IMR-90 (cell line): Measurements from ENCODE around the gene IL20RA. TPM values are rescaled to one million over a fixed set of nuclear protein-coding genes. Genes with fewer than 3 reads are reported as not detected.

Experiments used
- ATAC-seq: fragments of 200-7000 bp; cut with Tn5 transposase; 2 replicates; pipeline ENCODE4 v1.9.1; 2020; ENCODE audit warnings: low read depth, mild to moderate bottlenecking, moderate library complexity
- BruUV-seq: library from RNA; stranded (reverse); fragments of 400-500 nt; replicated peaks from 2 replicates; lab custom pipeline; 2021; lab: Mats Ljungman, UMichigan
- CTCF ChIA-PET: fragments of 300-600 bp; formaldehyde crosslinking; extraction: SDS; loops from one replicate; lab custom pipeline; 2021; ENCODE audit warnings: antibody characterized with exemption; lab: Yijun Ruan, JAX
- POLR2A ChIA-PET: fragments of 300-600 bp; sonication (Branson Sonifier 250); formaldehyde crosslinking; loops from one replicate; lab custom pipeline; 2022; ENCODE audit warnings: antibody characterized with exemption; ENCODE audit not compliant: unreplicated experiment; lab: Charles Lee
- DNase-seq: peaks from one replicate; pipeline ENCODE4 v3.0.0; 2013
- H2AFZ ChIP-seq: replicated peaks from 2 replicates; pipeline ENCODE3; 2013; ENCODE audit warnings: low read length, mild to moderate bottlenecking; ENCODE audit not compliant: poor library complexity
- H2AK5ac ChIP-seq: 2 replicates; pipeline ENCODE4 v1.6.1; 2013; ENCODE audit warnings: low read depth, low read length, inconsistent platforms
- H2AK9ac ChIP-seq: replicated peaks from 2 replicates; pipeline ENCODE3; 2013; ENCODE audit warnings: mild to moderate bottlenecking, low read depth, low read length, moderate library complexity; ENCODE audit not compliant: poor library complexity
- H2BK120ac ChIP-seq: 2 replicates; pipeline ENCODE4 v1.6.1; 2013; ENCODE audit warnings: low read depth, low read length, inconsistent platforms
- H2BK15ac ChIP-seq: 3 replicates; pipeline ENCODE4 v1.6.1; 2013; ENCODE audit warnings: low read depth, low read length, inconsistent platforms
- H2BK20ac ChIP-seq: 2 replicates; pipeline ENCODE4 v1.6.1; 2013; ENCODE audit warnings: low read depth, mild to moderate bottlenecking, inconsistent platforms, low read length, moderate library complexity
- H2BK5ac ChIP-seq: 2 replicates; pipeline ENCODE4 v1.6.1; 2013; ENCODE audit warnings: mild to moderate bottlenecking, low read depth, low read length, inconsistent platforms; ENCODE audit not compliant: poor library complexity, severe bottlenecking
- H3K14ac ChIP-seq: replicated peaks from 2 replicates; pipeline ENCODE4 v1.6.1; 2013; ENCODE audit warnings: low read depth, low read length, inconsistent platforms
- H3K18ac ChIP-seq: 2 replicates; pipeline ENCODE4 v1.6.1; 2013; ENCODE audit warnings: low read depth, low read length, control low read depth
- H3K23ac ChIP-seq: 2 replicates; pipeline ENCODE4 v1.6.1; 2013; ENCODE audit warnings: low read depth, low read length, inconsistent platforms
- H3K27ac ChIP-seq: 2 replicates; pipeline ENCODE4 v1.5.1; 2013; ENCODE audit warnings: mild to moderate bottlenecking, control low read depth, low read length; ENCODE audit not compliant: insufficient read depth
- H3K27me3 ChIP-seq: 2 replicates; pipeline ENCODE4 v1.6.1; 2013; ENCODE audit warnings: low read length; ENCODE audit not compliant: control insufficient read depth, insufficient read depth
- H3K36me3 ChIP-seq: 2 replicates; pipeline ENCODE4 v1.6.1; 2013; ENCODE audit warnings: low read length, mixed read lengths; ENCODE audit not compliant: control insufficient read depth, insufficient read depth
- H3K4ac ChIP-seq: 2 replicates; pipeline ENCODE4 v1.6.1; 2013; ENCODE audit warnings: low read depth, low read length, inconsistent platforms
- H3K4me1 ChIP-seq: 2 replicates; pipeline ENCODE4 v1.6.1; 2013; ENCODE audit warnings: low read length, mixed read lengths; ENCODE audit not compliant: control insufficient read depth, insufficient read depth
- H3K4me2 ChIP-seq: 2 replicates; pipeline ENCODE4 v1.6.1; 2013; ENCODE audit warnings: low read depth, mild to moderate bottlenecking, control low read depth, low read length, moderate library complexity
- H3K4me3 ChIP-seq: 2 replicates; pipeline ENCODE4 v1.5.1; 2013; ENCODE audit warnings: low read depth, mild to moderate bottlenecking, control low read depth, low read length, moderate library complexity; ENCODE audit not compliant: insufficient read depth
- H3K56ac ChIP-seq: 2 replicates; pipeline ENCODE4 v1.6.1; 2013; ENCODE audit warnings: low read length, inconsistent platforms; ENCODE audit not compliant: insufficient read depth; ENCODE audit errors: extremely low read depth
- H3K79me1 ChIP-seq, 2 experiments: 2 replicates each; pipeline ENCODE4 v1.6.1; 2013; ENCODE audit warnings: low read length in 2 of 2, inconsistent platforms in 1 of 2, low read depth in 1 of 2
- H3K9ac ChIP-seq: 2 replicates; pipeline ENCODE4 v1.6.1; 2013; ENCODE audit warnings: low read depth, low read length, control low read depth
- H3K9me1 ChIP-seq: 2 replicates; pipeline ENCODE4 v1.6.1; 2013; ENCODE audit warnings: low read length, inconsistent platforms; ENCODE audit not compliant: insufficient read depth
- H3K9me3 ChIP-seq: 2 replicates; pipeline ENCODE4 v1.6.1; 2013; ENCODE audit warnings: low read length; ENCODE audit not compliant: control insufficient read depth, insufficient read depth
- H4K20me1 ChIP-seq: 2 replicates; pipeline ENCODE4 v1.6.1; 2013; ENCODE audit warnings: low read length, inconsistent platforms; ENCODE audit not compliant: insufficient read depth
- H4K5ac ChIP-seq: 2 replicates; pipeline ENCODE4 v1.6.1; 2013; ENCODE audit warnings: mild to moderate bottlenecking, low read depth, low read length, control low read depth
- H4K8ac ChIP-seq, 2 experiments: 2 replicates each; pipeline ENCODE4 v1.6.1; 2013; ENCODE audit warnings: low read depth in 2 of 2, low read length in 2 of 2, control low read depth in 1 of 2, inconsistent platforms in 1 of 2
- H4K91ac ChIP-seq: 2 replicates; pipeline ENCODE4 v1.6.1; 2013; ENCODE audit warnings: low read depth, low read length, inconsistent platforms; ENCODE audit not compliant: insufficient read depth
- ELK1 ChIP-seq: fragments of 150-350 bp; IDR thresholded peaks from 2 replicates; pipeline ENCODE4 v1.6.1; 2016; ENCODE audit warnings: low read depth, mild to moderate bottlenecking, low read length, moderate library complexity, borderline replicate concordance
- MAFK ChIP-seq: IDR thresholded peaks from 2 replicates; pipeline ENCODE4 v1.6.1; 2012; ENCODE audit warnings: low read depth, low read length, improper control_type of control experiment
- MXI1 ChIP-seq: IDR thresholded peaks from 2 replicates; pipeline ENCODE4 v1.6.1; 2012; ENCODE audit warnings: low read depth, mild to moderate bottlenecking, low read length, moderate library complexity, borderline replicate concordance
- NFE2L2 ChIP-seq: fragments of 150-350 bp; IDR thresholded peaks from 2 replicates; pipeline ENCODE4 v1.6.1; 2016; ENCODE audit warnings: low read depth, mild to moderate bottlenecking, low read length
- POLR2A ChIP-seq: IDR thresholded peaks from 2 replicates; pipeline ENCODE4 v1.6.1; 2012; ENCODE audit warnings: mild to moderate bottlenecking, low read depth, low read length
- RCOR1 ChIP-seq: IDR thresholded peaks from 2 replicates; pipeline ENCODE4 v1.6.1; 2012; ENCODE audit warnings: mild to moderate bottlenecking, low read length, improper control_type of control experiment; ENCODE audit not compliant: insufficient replicate concordance
- RFX5 ChIP-seq: IDR thresholded peaks from 2 replicates; pipeline ENCODE4 v1.8.0; 2012; ENCODE audit warnings: low read depth, mild to moderate bottlenecking, low read length, moderate library complexity
- SMC3 ChIP-seq: fragments of 150-350 bp; IDR thresholded peaks from 2 replicates; pipeline ENCODE4 v1.6.1; 2016; ENCODE audit warnings: low read depth, mild to moderate bottlenecking, antibody characterized with exemption, low read length, moderate library complexity
- WGBS, 2 experiments: methylation state at CpG; one replicate each; pipeline versions ENCODE4 v1.1.5 to v1.1.7; 2013; ENCODE audit warnings: missing lambda C conversion rate in 2 of 2; ENCODE audit not compliant: insufficient read length in 1 of 2; ENCODE audit errors: extremely low coverage in 2 of 2; 5-methylcytosine and 5-hydroxymethylcytosine counted together
- dilution Hi-C: fragments of 300-500 bp; cut with HindIII; formaldehyde crosslinking; loops from one replicate; pipeline ENCODE4 v1.14.3; 2018; ENCODE audit warnings: low sequenced_read_pairs; ENCODE audit not compliant: unreplicated experiment
- in situ Hi-C: fragments of 300-500 bp; cut with MboI; formaldehyde crosslinking; loops from 3 replicates; pipeline ENCODE4 v1.14.3; 2019; ENCODE audit warnings: low sequenced_read_pairs, inconsistent platforms, mixed read lengths
- intact Hi-C: fragments of 100-400 bp; cut with micrococcal nuclease; formaldehyde crosslinking; loops from 2 replicates; pipeline ENCODE4 v1.10.0; 2022
- polyA plus RNA-seq, 3 experiments: library from polyadenylated mRNA; depleted of rRNA; stranded (reverse); fragments of >200 nt; gene quantifications; 2 replicates each; pipeline ENCODE4 v1.2.3, GENCODE V29; 2012; ENCODE audit warnings: low replicate concordance in 1 of 3
- total RNA-seq: library from RNA; depleted of rRNA; stranded (reverse); fragments of >200 nt; gene quantifications from 2 replicates; pipeline ENCODE4 v1.2.3, GENCODE V29; 2012

IL20RA gene
- total and polyA plus RNA-seq, 2 of the 4 experiments (the other 2 are of a cell fraction): 0.02 TPM; not detected in 1

GRCh38 chr6:137001977-137002302 lies 42.8 kb downstream of the IL20RA start:
- ChIA-PET CTCF (no interaction called here), POLR2A (no interaction called here)
- no peak overlapping the region for H3K9ac ChIP-seq
- no peaks in the 10 kb centered on the region for H3K4me1 ChIP-seq
- H4K8ac ChIP-seq: no peak overlapping the region
- H2AK5ac ChIP-seq: no peak overlapping the region
- no peak for TF ChIP-seq ELK1
- no peak for TF ChIP-seq POLR2A
- TF ChIP-seq MXI1: no peak
- no peak for TF ChIP-seq SMC3
- no peak for TF ChIP-seq NFE2L2
- TF ChIP-seq MAFK: no peak
- no peak for TF ChIP-seq RFX5
- no peak for TF ChIP-seq RCOR1
- H2BK120ac ChIP-seq: no peak overlapping the region
- BruUV-seq: no TSS peak
- dilution Hi-C loops (no loop called here), in situ Hi-C loops (no loop called here), intact Hi-C loops (no loop called here)
- H3K4ac ChIP-seq: no peak overlapping the region
- no peak overlapping the region for H2BK5ac ChIP-seq
- H3K56ac ChIP-seq: no peak overlapping the region
- H3K9me1 ChIP-seq: no peaks in the 10 kb centered on the region
- H4K91ac ChIP-seq: no peak overlapping the region
- no peaks in the 10 kb centered on the region for H3K36me3 ChIP-seq
- H3K27me3 ChIP-seq: peaks cover 8% of the 10 kb centered on the region
- H3K79me1 ChIP-seq: no peaks in the 10 kb centered on the region
- no peak overlapping the region for H3K4me2 ChIP-seq
- H2BK15ac ChIP-seq: no peak overlapping the region
- H3K9me3 ChIP-seq: no peaks in the 10 kb centered on the region
- no peak overlapping the region for H3K18ac ChIP-seq
- no peak overlapping the region for H2BK20ac ChIP-seq
- no peak overlapping the region for H2AFZ ChIP-seq
- WGBS, 2 experiments: no CpG with 5 or more reads among the region's 7 CpGs
- DNase-seq (no peak), ATAC-seq (no peak)
- H4K5ac ChIP-seq: no peak overlapping the region
- H3K27ac ChIP-seq: no peak overlapping the region
- H3K23ac ChIP-seq: no peak overlapping the region
- no peak overlapping the region for H3K4me3 ChIP-seq
- H4K20me1 ChIP-seq: no peaks in the 10 kb centered on the region
- H3K14ac ChIP-seq: no peak overlapping the region
- no peak overlapping the region for H2AK9ac ChIP-seq
